K562 (cell line): ENCODE data around the gene TBX19. TPM values are rescaled to one million over a fixed set of nuclear protein-coding genes. Genes with fewer than 3 reads are reported as not detected.

Source experiments
- BRCA1 ChIP-seq, 2 experiments: fragments of 450-650 bp in 1 of 2; sonication (generic) in 1 of 2; formaldehyde crosslinking in 1 of 2; IDR thresholded peaks; 2 replicates each; pipeline versions ENCODE4 v1.5.0 to v1.6.1; 2017 to 2020; ENCODE audit warnings: mild to moderate bottlenecking in 1 of 2, missing genetic modification reagents in 1 of 2
- CBX2 ChIP-seq: fragments of 200-600 bp; sonication (generic); IDR thresholded peaks from one replicate; pipeline ENCODE4 v1.6.1; 2012; ENCODE audit warnings: mild to moderate bottlenecking, low read length, inconsistent platforms; ENCODE audit not compliant: insufficient read depth, poor library complexity, severe bottlenecking
- CXXC5 ChIP-seq: fragments of 250-450 bp; sonication (Bioruptor Pico); IDR thresholded peaks from 2 replicates; pipeline ENCODE4 v1.8.0; 2022; ENCODE audit warnings: inconsistent platforms, mild to moderate bottlenecking, moderate library complexity
- KLF16 ChIP-seq: IDR thresholded peaks from 2 replicates; pipeline ENCODE4 v1.6.1; 2016; ENCODE audit warnings: antibody characterized with exemption
- MAFK ChIP-seq: IDR thresholded peaks from 2 replicates; pipeline ENCODE4 v1.6.1; 2011; ENCODE audit warnings: low read length, improper control_type of control experiment
- POLR2AphosphoS2 ChIP-seq: IDR thresholded peaks from 2 replicates; pipeline ENCODE4 v1.6.1; 2012; ENCODE audit warnings: low read length, improper control_type of control experiment
- SAFB2 ChIP-seq: fragments of 200-400 bp; formaldehyde crosslinking; IDR thresholded peaks from 2 replicates; pipeline ENCODE4 v1.6.1; 2018; ENCODE audit warnings: borderline replicate concordance, low read length, low read depth, moderate library complexity; ENCODE audit not compliant: severe bottlenecking
- ZNF354B ChIP-seq: fragments of 250-450 bp; sonication (Bioruptor Pico); IDR thresholded peaks from 2 replicates; pipeline ENCODE4 v1.4.0; 2020
- ZSCAN32 ChIP-seq: fragments of 450-650 bp; formaldehyde crosslinking; IDR thresholded peaks from 2 replicates; pipeline ENCODE4 v1.4.0; 2020; ENCODE audit warnings: mild to moderate bottlenecking, moderate library complexity
- polyA plus RNA-seq, 8 experiments: library from polyadenylated mRNA; depleted of rRNA in 4 of 8; stranded (reverse) in 5 of 8; unstranded in 3 of 8; fragments of >200 nt; fragmentation: Nextera tagmentation in 2 of 8; fragmentation: Illumina TruSeq in 1 of 8; extraction: Ambion mirVana in 2 of 8; extraction: Trizol in 1 of 8; gene quantifications; 2 replicates each; pipeline versions ENCODE4 v1.2.1 to v1.2.3, GENCODE V29; 2011 to 2014; ENCODE audit warnings: inconsistent platforms in 1 of 8, missing spikeins in 1 of 8
- total RNA-seq, 7 experiments: library from RNA; depleted of rRNA in 6 of 7; stranded (reverse); fragments of >200 nt in 6 of 7; fragmentation: Illumina TruSeq in 2 of 7; extraction: Trizol in 2 of 7; gene quantifications; 2 replicates each; pipeline versions ENCODE4 v1.2.1 to v1.2.3, GENCODE V29; 2011 to 2021; ENCODE audit warnings: low replicate concordance in 1 of 7
- TF ChIP-seq, protein P1 (sequence below), 3 experiments: IDR thresholded peaks in 2 of 3; conservative IDR thresholded peaks in 1 of 3; 2 replicates each; pipeline ENCODE4 v1.5.1; 2011 to 2012; ENCODE audit warnings: low read length in 3 of 3, mild to moderate bottlenecking in 3 of 3, control low read depth in 2 of 3, improper control_type of control experiment in 1 of 3, inconsistent platforms in 1 of 3, low read depth in 1 of 3, mixed read lengths in 1 of 3, moderate library complexity in 1 of 3; ENCODE audit not compliant: insufficient read depth in 2 of 3
- TF ChIP-seq, protein P2 (sequence below): fragments of 450-650 bp; formaldehyde crosslinking; IDR thresholded peaks from 2 replicates; pipeline ENCODE4 v1.4.0; 2020; ENCODE audit warnings: mild to moderate bottlenecking, moderate library complexity
- TF ChIP-seq, protein P3 (sequence below), 2 experiments: fragments of 450-650 bp; formaldehyde crosslinking in 1 of 2; IDR thresholded peaks; 2 replicates each; pipeline versions ENCODE4 v1.4.0 to v1.6.1; 2014 to 2020; ENCODE audit warnings: mild to moderate bottlenecking in 2 of 2, borderline replicate concordance in 1 of 2, low read depth in 1 of 2
- TF ChIP-seq, protein P4 (sequence below): fragments of 250-450 bp; sonication (Bioruptor Pico); IDR thresholded peaks from 2 replicates; pipeline ENCODE4 v1.4.0; 2020

TBX19 gene
- total and polyA plus RNA-seq, 9 of the 15 experiments (the other 6 are each of a cell fraction or from before 2014, with no cell fraction given), result 0.32 to 3.1 (median 0.95) TPM

DNA sequence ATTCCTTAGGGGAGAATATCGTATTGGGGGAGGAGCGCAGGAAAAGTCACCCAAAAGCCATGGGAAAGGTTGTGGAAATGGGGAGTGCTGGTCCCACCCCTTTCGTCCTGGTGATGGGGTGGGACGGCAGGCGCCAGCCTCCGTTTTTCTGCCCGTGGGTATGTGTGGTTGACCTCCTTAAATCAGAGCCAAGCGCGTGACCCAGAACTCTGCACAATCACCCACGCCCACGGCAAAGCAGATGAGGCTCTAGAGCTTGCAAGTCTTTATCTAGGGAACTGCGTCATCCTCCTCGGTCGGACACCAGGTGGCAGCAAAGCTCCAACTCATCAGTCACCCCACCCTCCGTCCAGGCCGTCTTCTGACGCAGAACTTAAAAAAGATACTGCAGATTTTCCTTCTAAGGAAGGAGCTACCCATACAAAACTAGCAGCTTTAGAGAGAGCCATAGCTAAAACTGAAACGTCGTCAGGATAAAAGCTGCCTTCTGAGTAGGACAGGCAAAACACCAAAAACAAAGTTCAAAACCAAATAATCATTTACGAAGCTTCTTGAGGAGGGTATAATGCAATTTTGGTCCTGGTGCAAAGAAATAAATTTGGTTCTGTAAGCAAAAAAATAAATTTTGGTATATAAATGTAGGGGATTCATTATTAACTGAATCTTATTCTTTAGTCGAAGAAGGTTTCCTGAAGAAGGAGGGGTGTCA, 62.0 kb downstream of the TBX19 start (continued):
- TF ChIP-seq CXXC5 (peak; percentile 76), SAFB2 (no peak), ZNF354B (0 out of 2 replicates have a peak, but pooled peaks have one; percentile 6), KLF16 (peak; percentile 34; the same call in 1 of the 2 replicates), BRCA1 (IDR thresholded peaks at IDR 0.05) (no peak), BRCA1 (CRISPR knock-in tag; IDR thresholded peaks at IDR 0.05) (no peak), CBX2 (no peak), POLR2AphosphoS2 (no peak), MAFK (0 out of 2 replicates have a peak, but pooled peaks have one; percentile 5), ZSCAN32 (CRISPR knock-in tag) (no peak)
- TF ChIP-seq, protein P1, sequence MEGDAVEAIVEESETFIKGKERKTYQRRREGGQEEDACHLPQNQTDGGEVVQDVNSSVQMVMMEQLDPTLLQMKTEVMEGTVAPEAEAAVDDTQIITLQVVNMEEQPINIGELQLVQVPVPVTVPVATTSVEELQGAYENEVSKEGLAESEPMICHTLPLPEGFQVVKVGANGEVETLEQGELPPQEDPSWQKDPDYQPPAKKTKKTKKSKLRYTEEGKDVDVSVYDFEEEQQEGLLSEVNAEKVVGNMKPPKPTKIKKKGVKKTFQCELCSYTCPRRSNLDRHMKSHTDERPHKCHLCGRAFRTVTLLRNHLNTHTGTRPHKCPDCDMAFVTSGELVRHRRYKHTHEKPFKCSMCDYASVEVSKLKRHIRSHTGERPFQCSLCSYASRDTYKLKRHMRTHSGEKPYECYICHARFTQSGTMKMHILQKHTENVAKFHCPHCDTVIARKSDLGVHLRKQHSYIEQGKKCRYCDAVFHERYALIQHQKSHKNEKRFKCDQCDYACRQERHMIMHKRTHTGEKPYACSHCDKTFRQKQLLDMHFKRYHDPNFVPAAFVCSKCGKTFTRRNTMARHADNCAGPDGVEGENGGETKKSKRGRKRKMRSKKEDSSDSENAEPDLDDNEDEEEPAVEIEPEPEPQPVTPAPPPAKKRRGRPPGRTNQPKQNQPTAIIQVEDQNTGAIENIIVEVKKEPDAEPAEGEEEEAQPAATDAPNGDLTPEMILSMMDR (IDR thresholded peaks at IDR 0.05 in 2 of 3, conservative IDR thresholded peaks at IDR 0.05 in 1 of 3; ENCODE audit: insufficient read depth in 2 of 3, low read depth in 1 of 3, low read length in 3 of 3), result peak; percentile 91 to 95 (median 92)
- TF ChIP-seq, protein P2, sequence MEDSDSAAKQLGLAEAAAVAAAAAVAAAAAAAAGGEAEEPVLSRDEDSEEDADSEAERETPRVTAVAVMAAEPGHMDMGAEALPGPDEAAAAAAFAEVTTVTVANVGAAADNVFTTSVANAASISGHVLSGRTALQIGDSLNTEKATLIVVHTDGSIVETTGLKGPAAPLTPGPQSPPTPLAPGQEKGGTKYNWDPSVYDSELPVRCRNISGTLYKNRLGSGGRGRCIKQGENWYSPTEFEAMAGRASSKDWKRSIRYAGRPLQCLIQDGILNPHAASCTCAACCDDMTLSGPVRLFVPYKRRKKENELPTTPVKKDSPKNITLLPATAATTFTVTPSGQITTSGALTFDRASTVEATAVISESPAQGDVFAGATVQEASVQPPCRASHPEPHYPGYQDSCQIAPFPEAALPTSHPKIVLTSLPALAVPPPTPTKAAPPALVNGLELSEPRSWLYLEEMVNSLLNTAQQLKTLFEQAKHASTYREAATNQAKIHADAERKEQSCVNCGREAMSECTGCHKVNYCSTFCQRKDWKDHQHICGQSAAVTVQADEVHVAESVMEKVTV, result peak; percentile 90
- TF ChIP-seq, protein P3, sequence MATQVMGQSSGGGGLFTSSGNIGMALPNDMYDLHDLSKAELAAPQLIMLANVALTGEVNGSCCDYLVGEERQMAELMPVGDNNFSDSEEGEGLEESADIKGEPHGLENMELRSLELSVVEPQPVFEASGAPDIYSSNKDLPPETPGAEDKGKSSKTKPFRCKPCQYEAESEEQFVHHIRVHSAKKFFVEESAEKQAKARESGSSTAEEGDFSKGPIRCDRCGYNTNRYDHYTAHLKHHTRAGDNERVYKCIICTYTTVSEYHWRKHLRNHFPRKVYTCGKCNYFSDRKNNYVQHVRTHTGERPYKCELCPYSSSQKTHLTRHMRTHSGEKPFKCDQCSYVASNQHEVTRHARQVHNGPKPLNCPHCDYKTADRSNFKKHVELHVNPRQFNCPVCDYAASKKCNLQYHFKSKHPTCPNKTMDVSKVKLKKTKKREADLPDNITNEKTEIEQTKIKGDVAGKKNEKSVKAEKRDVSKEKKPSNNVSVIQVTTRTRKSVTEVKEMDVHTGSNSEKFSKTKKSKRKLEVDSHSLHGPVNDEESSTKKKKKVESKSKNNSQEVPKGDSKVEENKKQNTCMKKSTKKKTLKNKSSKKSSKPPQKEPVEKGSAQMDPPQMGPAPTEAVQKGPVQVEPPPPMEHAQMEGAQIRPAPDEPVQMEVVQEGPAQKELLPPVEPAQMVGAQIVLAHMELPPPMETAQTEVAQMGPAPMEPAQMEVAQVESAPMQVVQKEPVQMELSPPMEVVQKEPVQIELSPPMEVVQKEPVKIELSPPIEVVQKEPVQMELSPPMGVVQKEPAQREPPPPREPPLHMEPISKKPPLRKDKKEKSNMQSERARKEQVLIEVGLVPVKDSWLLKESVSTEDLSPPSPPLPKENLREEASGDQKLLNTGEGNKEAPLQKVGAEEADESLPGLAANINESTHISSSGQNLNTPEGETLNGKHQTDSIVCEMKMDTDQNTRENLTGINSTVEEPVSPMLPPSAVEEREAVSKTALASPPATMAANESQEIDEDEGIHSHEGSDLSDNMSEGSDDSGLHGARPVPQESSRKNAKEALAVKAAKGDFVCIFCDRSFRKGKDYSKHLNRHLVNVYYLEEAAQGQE (IDR thresholded peaks at IDR 0.05; ENCODE audit: borderline replicate concordance), result peak; percentile 87
- TF ChIP-seq, protein P3 (CRISPR knock-in tag; IDR thresholded peaks at IDR 0.05; ENCODE audit: low read depth), result no peak
- TF ChIP-seq, protein P4, sequence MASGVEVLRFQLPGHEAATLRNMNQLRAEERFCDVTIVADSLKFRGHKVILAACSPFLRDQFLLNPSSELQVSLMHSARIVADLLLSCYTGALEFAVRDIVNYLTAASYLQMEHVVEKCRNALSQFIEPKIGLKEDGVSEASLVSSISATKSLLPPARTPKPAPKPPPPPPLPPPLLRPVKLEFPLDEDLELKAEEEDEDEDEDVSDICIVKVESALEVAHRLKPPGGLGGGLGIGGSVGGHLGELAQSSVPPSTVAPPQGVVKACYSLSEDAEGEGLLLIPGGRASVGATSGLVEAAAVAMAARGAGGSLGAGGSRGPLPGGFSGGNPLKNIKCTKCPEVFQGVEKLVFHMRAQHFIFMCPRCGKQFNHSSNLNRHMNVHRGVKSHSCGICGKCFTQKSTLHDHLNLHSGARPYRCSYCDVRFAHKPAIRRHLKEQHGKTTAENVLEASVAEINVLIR (CRISPR knock-in tag), result peak; percentile 64
